NCI-H82 (cell line): ENCODE results near the gene TEKT2.

Source experiments
- DNase-seq: peaks from one replicate; lab custom pipeline; 2025; lab: John Stamatoyannopoulos, UW

TEKT2 gene, protein sequence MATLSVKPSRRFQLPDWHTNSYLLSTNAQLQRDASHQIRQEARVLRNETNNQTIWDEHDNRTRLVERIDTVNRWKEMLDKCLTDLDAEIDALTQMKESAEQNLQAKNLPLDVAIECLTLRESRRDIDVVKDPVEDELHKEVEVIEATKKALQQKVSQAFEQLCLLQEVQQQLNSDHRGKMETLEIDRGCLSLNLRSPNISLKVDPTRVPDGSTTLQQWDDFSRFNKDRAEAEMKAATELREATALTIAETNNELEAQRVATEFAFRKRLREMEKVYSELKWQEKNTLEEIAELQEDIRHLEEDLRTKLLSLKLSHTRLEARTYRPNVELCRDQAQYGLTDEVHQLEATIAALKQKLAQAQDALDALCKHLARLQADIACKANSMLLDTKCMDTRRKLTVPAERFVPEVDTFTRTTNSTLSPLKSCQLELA

DNA sequence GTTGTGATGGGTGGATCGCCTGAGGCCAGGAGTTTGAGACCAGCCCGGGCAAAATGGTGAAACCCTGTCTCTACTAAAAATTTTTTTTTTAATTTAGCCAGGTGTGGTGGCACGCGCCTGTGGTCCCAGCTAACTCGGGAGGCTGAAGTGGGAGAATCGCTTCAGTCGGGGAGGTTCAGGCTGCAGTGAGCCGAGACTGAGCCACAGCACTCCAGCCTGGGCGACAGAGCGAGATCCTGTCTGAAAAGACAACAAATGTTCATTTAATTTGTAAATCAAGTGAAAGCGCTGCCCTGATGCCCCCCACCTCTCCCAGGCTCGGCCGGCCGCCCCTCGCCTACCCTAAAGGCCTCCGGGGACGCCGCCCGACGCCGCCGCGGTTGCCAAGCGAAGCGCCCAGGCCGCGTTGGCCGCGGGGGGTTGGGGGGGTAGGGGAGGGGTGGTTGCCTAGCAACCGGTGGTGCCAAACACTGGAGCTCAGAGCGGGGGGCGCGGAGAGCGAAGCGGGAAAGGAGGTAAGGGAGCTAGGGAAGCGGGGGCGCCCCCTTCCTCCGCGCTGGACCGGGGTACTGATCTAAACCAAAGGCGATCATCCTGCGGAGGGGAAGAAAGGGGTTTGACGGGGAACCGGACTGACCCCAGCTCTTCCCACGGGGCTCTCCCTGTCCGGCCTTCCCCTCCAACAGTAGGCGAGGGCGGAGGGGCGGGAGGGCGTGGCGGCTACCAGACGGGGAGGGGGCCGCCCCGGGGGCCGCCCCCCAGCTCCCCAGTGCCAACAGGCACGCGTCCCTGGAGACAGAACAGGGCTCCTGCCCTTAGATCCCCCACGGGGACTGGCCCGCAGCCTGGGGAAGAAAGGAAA lies at the start of gene TEKT2:
Gene TEKT2, plus strand, starts transcription at position 460 of the 862 bp plus-strand sequence. CDS start 828 bp downstream, outside the sequence.
- DNase-seq, result peak; percentile 94

DNA sequence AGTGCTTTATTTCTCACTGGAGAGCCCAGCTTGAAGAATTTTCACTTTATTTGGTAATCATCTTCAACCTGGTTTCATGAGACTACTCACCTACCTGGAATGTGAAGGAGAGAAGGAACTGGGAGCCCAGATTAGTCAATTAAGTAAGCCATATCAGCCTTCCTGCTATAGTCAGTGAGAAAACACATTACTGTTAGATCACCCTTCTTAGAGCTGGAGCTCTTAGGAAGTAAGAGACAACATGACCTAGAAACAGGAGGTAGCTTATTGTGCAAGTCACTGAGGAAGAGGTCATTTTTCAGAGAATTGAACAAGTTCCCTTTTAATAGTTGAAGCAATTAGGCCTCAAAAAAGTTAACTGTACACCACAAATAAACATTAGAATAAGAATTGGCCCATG lies 49.2 kb upstream of the TEKT2 start:
- no peak for DNase-seq

DNA sequence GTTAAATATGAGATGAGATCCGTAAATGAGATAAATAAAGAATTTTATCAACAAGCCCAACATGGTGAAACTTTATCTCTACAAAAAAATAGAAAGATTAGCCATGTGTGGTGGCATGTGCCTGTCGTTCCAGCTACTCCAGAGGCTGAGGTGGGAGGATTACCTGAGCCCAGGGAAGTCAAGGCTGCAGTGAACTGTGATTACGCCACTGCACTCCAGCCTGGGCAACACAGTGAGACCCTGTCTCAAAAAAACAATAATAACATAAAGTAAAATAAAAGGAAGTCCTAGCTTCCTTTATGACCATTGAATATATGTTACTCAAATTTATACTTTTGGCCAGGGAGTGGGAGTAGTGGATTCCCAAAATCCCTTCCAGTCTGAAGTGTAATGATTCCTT lies 48.7 kb upstream of the TEKT2 start:
- no peak for DNase-seq

DNA sequence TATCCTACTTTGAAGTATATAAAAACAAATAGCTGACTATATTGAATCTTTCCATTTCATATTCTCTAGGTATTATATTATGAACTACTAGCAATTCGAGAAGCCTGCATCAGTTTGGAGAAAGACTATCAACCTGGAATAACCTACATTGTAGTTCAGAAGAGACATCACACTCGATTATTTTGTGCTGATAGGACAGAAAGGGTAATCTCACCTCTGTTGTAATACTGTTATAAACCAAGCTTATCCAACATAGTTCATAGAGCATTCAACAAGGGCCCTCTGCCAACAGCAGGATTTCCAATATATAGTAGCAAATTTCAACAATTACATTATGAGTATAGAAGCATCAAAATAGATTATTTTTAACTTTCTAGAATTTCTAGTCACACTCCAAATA lies 43.7 kb upstream of the TEKT2 start:
- no peak for DNase-seq

DNA sequence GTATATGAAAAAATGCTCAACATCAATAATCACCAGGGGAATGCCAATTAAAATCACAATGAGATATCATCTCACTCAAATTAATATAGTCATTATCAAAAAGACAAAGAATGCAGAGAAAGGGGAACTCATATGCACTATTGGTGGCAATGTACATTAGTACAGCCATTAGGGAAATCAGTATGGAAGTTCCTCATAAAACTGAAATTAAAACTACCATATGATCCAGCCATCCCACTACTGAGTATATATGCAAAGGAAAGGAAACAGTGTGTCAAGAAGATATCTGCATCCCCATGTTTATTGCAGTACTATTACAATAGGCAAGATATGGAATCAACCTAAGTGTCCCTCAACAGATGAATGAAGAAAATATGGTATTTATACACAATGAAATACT lies 32.1 kb upstream of the TEKT2 start:
- no peak for DNase-seq

DNA sequence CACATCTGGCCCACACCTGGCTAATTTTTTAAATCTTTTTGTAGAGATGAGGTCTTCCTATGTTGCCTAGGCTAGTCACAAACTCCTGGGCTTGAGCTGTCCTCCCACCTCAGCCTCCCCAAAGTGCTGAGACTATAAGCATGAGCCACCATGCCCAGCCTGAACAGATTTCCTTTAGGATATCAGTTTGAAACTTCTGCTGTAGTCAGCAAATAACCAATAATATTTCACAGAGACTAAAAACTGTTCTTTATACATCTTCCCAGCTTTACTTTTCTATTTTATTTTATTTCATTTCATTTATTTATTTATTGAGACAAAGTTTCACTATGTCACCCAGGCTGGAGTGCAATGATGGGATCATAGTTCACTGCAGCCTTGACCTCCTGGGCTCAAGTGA lies 29.9 kb upstream of the TEKT2 start:
- DNase-seq, result no peak

DNA sequence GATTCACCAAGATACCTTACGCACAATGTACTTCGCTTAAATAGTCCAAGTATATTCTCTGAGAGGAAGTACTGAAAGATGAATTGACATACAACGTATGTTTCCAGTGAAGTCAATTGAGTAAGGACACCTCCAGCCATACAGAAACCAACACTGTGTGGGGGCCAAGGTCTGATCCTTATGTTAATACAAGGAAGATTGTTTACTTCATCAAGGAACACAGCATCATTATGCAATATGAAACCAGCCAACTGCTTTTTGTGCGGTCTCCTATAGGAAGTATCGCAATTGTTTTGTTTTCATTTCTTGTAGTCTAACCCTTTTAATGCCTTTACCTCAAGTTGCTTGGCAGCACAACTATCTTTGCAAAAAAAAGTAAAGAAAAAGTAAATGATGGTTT lies 28.2 kb upstream of the TEKT2 start:
- DNase-seq, result no peak

DNA sequence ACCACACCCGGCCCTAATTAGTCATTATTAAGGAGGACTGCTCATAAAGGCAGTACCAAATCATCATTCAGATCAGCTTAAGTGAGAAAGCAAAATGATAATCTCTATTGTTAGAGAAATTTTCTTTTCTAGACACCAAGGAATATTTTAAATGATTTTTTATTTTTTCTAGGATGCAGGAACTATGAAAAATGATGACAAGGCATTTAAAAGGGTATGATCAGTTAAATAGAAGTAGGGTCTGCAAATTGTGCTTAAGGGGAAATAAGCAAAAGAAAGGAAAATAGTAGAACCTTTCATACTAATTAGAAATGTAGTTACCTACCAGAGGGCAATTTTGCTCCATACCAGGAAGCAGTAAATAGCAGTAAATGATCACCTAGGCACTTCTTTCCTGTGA lies 21.6 kb upstream of the TEKT2 start:
- no peak for DNase-seq

DNA sequence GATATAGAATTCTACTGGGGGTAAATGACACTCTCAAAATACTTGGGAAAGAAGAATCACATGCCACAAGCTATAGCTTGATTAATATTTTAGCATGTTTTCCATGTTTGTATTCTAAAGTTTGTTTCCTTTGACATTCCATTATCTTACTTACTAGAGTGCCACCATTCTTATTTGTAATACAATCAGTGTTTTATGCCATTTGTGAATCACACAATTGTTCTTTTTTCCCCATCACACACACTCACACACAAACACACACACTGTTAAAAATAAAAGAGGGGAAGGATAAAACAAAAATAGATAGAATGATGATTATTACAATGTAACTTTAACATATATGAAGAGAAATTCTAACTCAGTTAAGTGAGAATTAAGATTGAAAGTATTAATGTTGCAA lies 16.0 kb upstream of the TEKT2 start:
- no peak for DNase-seq

DNA sequence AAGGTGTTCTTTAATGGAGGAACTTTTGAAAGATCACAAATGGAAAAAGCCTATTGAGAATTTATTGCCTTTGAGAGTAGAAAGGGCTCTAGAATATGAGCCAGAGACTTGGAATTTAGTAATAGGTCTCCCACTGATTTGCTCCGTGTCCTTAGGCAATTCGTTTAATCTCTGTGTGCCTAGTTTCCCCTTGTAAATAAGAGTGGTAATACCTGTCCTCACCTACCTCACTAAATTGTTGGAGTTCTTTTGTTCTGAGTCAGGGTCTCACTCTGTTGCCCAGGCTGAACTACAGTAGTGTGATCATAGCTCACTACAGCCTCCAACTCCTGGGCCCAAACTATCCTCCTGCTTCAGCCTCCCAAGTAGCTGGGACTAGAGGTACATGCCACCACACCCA lies 15.0 kb upstream of the TEKT2 start:
- no peak for DNase-seq

DNA sequence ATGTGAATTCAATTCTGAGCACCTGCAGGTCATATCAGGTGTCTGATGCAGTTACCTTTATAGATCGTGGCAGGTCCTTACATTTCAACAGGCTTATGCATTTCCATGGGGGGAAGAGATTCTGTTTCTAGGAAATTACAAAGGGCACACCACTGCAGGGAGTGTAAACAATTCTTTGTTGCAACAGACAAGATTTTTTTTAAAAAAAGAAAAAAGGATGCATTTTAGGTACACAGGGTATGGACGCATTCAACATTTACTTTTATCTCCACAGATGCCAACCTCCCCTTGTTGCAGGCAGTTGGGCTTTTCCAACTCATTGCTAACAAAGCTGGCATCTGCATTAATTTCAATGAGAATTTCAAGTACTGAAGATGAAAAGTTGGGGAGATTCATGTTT lies 13.5 kb upstream of the TEKT2 start:
- DNase-seq, result no peak

DNA sequence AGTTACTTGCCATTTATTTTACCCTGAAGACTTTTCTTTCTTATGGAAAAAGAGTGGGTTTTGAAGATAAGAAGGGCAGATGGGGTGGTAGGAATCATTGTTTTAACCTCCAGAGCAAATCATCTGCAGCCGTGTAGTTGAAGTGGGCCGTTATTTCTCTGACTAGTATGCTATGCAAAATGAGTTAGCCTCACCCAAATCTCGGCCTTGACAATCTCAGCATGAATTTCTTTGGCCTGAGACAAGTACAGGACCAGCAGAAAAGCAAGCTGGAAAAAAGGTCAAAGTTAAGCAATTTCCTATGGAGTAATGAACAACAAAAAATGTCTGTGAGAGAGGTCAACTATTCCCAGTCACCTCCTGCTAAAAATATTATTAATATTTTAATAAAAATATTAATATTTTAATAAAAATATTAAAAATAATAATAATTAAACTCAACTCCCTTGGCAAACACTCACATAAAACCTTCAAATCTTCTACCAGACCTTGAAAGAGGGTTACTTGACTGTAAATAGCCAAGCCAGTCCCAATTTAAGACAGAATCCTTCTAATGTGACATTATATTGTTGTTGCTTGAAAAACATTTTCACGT lies 6.8 kb upstream of the TEKT2 start:
- DNase-seq, result no peak

DNA sequence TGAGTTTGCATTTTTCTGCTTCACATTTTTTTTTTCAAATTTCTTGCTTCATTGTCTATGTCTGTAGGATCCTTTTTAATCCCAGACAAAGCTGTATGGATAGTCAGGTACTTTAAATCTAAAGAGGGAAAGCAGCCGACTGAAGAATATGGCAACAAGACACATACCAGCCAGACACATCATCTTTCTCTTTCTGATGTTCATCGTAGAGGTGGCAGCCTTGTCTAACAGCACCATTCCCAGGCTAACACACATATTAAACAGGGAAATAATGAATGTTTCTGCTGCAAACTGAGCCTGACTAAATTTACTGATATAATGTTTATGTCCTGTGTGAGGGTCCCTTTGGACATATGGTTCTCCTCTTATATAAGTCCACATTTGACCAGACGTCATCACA lies 3.7 kb upstream of the TEKT2 start:
- no peak for DNase-seq

DNA sequence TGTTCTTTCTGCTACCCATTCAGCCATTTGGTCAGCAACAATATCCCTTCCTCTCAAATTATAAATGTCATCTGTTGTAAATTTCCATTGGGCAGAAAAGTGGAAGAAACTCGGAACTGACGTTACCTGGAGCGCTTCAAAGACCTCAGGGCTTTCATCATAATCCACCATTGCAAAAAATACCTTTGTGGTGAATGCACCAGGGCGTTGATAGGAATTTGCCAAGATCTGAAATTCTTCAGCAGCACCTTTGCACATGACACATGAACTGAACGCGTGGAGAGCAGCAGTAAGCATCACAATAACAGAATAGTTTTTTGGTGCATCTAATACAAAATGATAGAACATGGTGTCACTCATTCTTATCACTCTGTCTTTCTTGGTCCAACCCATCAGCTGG lies 3.1 kb upstream of the TEKT2 start:
- DNase-seq, result no peak

DNA sequence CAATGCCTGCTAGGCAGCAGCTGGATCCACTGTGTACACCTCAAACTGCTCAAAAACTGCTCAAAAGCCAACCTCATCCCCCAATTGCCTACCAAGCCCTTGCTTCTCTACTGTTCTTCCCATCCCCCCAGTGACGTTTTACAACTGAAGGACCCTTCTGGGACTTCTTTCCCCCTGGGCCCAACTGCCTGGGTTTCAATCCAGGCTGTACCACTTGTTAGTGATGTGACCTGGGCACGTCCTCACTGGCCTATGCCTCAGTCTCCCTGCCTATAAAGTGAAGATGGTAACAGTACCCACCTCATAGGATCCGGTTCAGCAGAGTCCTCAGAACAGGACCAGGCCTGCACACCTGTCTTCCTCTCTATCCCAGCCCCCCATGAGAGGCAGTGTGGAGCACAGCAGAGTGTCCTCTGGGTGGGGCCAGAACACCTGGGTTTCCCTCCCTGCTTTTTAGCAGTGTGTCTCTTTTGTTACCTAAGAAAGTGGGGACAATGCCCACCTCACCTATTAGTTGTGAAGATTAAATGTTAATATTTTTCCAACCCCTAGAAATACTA lies 1.9 kb upstream of the TEKT2 start:
- DNase-seq, result no peak

DNA sequence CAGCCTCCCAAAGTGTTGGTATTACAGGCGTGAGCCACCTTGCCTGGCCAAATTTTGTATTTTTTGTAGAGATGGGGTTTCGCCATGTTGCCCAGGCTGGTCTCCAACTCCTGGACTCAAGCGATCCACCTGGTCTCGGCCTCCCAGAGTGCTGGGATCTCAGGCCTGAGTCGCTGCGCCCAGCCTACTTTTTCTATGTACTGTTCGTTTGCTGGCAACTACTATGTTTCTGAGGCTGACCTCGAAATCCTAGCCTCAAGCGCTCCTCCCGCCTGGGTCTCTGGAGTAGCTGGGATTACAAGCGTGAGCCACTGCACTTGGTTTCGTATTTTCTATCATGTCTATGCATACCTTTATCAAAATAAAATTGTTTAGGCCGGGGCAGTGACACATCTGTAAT lies 675 bp upstream of the TEKT2 start:
- DNase-seq, result no peak

DNA sequence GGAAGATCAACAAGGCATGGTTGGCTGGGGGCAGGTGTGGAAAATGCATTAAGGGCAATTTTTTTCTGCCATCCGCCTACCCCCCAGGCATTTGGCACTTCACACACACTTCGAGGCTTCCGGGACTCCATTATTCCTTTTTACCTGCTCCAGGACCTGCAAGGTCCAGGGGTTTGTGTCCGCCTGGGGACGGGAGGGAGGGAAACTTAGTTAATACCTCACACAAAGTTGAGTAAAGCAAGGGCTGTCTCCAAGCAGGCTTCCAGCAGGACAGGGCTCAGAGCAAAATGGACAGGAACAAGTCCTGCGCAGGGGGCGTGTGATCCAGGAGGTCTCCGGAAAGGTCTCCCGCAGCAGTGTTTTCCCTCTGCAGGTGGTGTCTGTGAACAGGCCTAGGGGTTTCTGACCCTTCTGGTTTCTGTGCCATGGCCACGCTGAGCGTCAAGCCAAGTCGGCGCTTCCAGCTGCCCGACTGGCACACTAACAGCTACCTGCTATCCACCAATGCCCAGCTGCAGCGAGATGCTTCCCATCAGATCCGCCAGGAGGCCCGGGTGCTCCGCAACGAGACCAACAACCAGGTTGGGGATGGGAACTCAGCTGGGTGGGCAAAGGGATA lies 712 bp downstream of the TEKT2 start:
- DNase-seq, result no peak

DNA sequence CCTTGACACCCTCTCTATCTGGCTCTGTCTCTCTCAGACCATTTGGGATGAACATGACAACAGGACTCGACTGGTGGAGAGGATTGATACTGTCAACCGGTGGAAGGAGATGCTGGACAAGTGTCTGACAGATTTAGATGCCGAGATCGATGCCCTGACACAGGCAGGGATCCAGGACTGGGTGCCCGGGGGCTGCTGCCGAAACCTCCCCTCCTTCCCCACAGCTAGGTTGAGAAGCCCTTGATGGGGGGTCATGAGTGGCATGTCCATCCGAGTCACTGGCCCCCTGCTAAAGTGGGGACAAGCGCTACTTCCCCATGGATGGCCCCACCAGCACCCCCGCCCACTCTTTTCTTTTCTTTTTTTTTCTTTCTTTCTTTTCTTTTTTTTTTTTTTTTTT lies 1.2 kb downstream of the TEKT2 start:
- DNase-seq, result no peak

DNA sequence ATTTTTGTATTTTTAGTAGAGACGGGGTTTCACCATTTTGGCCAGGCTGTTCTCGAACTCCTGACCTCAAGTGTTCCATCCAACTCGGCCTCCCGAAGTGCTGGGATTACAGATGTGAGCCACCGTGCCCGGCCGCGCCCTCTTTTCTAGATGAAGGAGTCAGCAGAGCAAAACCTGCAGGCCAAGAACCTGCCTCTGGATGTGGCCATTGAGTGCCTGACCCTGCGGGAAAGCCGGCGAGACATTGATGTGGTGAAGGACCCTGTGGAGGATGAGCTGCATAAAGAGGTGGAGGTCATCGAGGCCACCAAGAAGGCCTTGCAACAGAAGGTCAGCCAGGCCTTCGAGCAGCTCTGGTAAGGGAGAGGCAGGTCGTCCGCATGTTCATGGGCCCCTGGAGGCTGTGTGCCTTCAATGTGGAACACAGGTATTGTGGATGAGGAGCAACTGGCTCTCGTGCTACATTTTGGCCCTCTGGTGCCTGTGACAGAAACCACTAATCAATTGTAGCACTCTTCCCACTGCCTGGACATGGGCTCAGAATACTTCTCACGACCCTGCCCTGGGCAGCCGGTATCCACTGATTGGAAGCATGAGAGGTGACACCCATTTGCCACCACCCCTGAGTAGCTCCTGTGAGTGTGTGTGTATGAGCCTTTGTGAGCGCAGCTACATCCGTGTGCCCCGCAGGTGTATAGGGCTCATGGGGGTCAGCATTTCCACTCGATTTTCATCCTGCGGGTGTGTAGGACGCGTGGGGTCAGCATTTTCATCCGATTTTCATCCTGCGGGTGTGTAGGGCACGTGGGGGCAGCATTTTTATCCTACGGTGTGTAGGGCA lies 2.0 kb downstream of the TEKT2 start:
- no peak for DNase-seq

DNA sequence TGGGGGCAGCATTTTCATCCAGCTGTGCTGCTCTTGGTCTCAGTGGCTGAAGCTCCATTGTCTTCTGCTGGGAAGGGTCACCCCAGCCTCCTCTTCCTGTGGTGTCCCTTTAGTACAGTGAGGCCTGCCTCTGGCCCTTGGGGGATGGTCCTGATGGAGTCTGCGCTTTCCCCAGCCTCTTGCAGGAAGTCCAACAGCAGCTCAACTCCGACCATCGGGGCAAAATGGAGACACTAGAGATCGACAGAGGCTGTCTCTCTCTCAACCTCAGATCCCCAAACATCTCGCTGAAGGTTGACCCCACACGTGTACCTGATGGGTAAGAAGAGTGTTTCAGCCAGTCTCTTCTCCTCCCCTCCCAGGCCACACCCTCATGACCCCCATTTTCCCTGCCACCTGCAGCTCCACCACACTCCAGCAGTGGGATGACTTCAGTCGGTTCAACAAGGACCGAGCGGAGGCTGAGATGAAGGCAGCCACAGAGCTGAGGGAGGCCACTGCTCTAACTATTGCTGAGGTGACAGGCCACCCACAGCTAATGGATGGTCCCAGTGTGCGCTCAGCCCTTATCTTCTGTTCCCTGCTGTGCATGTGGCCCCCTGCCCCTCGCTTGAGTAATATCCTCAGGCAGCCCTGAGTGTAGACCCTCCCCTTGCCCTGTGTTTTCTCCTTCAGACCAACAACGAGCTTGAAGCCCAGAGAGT lies 2.8 kb downstream of the TEKT2 start:
- DNase-seq, result no peak
